Endodermal cell (in vitro differentiated cells): ENCODE measurements around the gene SPRTN. TPM values are rescaled to one million over a fixed set of nuclear protein-coding genes. Genes with fewer than 3 reads are reported as not detected.

ENCODE experiments used
- DNase-seq: peaks from one replicate; pipeline ENCODE4 v3.0.0-alpha.2; 2017
- H3K27ac ChIP-seq: 2 replicates; pipeline ENCODE4 v1.5.1; 2013; ENCODE audit warnings: mild to moderate bottlenecking, low read depth, low read length, moderate library complexity
- H3K27me3 ChIP-seq: 2 replicates; pipeline ENCODE4 v1.6.1; 2013; ENCODE audit warnings: mild to moderate bottlenecking, low read length, moderate library complexity; ENCODE audit not compliant: insufficient read depth, control insufficient read depth, poor library complexity, severe bottlenecking
- H3K36me3 ChIP-seq: 2 replicates; pipeline ENCODE4 v1.7.0; 2013; ENCODE audit warnings: mild to moderate bottlenecking, low read length, moderate library complexity; ENCODE audit not compliant: control insufficient read depth, insufficient read depth
- H3K4me1 ChIP-seq: one replicate; pipeline ENCODE4 v1.7.0; 2013; ENCODE audit warnings: low read length; ENCODE audit not compliant: control insufficient read depth, insufficient read depth
- H3K4me3 ChIP-seq: 2 replicates; pipeline ENCODE4 v1.5.1; 2013; ENCODE audit warnings: mild to moderate bottlenecking, low read length, moderate library complexity
- H3K9ac ChIP-seq: 2 replicates; pipeline ENCODE4 v1.6.1; 2013; ENCODE audit warnings: mild to moderate bottlenecking, low read length, moderate library complexity; ENCODE audit not compliant: poor library complexity, severe bottlenecking; ENCODE audit errors: extremely low read depth
- H3K9me3 ChIP-seq: 2 replicates; pipeline ENCODE4 v1.6.1; 2013; ENCODE audit warnings: mild to moderate bottlenecking, low read length, moderate library complexity; ENCODE audit not compliant: control insufficient read depth
- H3K27ac Mint-ChIP-seq: 2 replicates; pipeline ENCODE4 v1.8.0; 2020; ENCODE audit warnings: mixed read lengths
- H3K27me3 Mint-ChIP-seq: 2 replicates; pipeline ENCODE4 v1.8.0; 2021; ENCODE audit warnings: mild to moderate bottlenecking, mixed read lengths; ENCODE audit not compliant: insufficient read depth
- H3K36me3 Mint-ChIP-seq: 2 replicates; pipeline ENCODE4 v1.8.0; 2020; ENCODE audit warnings: low read depth, mixed read lengths
- H3K4me1 Mint-ChIP-seq: 2 replicates; pipeline ENCODE4 v1.8.0; 2020; ENCODE audit warnings: mixed read lengths
- H3K4me3 Mint-ChIP-seq: 2 replicates; pipeline ENCODE4 v1.8.0; 2020; ENCODE audit warnings: mild to moderate bottlenecking, moderate library complexity, mixed read lengths
- H3K9me3 Mint-ChIP-seq: 2 replicates; pipeline ENCODE4 v1.8.0; 2020; ENCODE audit warnings: mild to moderate bottlenecking, mixed read lengths
- CTCF ChIP-seq: fragments of 200-600 bp; sonication (generic); conservative IDR thresholded peaks from 2 replicates; pipeline ENCODE4 v1.5.0; 2021; ENCODE audit warnings: antibody characterized with exemption, mild to moderate bottlenecking
- WGBS, 2 experiments: methylation state at CpG; one replicate each; pipeline versions ENCODE4 v1.1.5 to v1.1.7; 2013; ENCODE audit warnings: missing lambda C conversion rate in 2 of 2, mixed read lengths in 1 of 2; ENCODE audit not compliant: insufficient coverage in 1 of 2, insufficient read length in 1 of 2; 5-methylcytosine and 5-hydroxymethylcytosine counted together
- total RNA-seq, 2 donors: library from RNA; stranded (reverse); fragmentation: NEBNext Ultra II Directional in 1 of 2; extraction: Animal tissue kit (Norgen Biotek cat#: 25700) in 1 of 2; gene quantifications; 2 replicates in 1 of 2; 3 replicates in 1 of 2; pipeline ENCODE4 v1.2.1, GENCODE V29; 2021

SPRTN gene
- total RNA-seq, 2 donors from 2014 or later = 12.4 to 20.4 TPM

- no peaks in the 10 kb centered on the region for H3K27me3 Mint-ChIP-seq
- Histone ChIP-seq H3K4me3 (no peak overlapping the region), H3K9me3 (no peaks in the 10 kb centered on the region), H3K9ac (no peak overlapping the region), H3K27ac (no peak overlapping the region), H3K36me3 (no peaks in the 10 kb centered on the region), H3K27me3 (no peaks in the 10 kb centered on the region), H3K4me1 (peaks cover 12% of the 10 kb centered on the region)
- no peaks in the 10 kb centered on the region for H3K36me3 Mint-ChIP-seq
- no peak overlapping the region for H3K27ac Mint-ChIP-seq
- H3K4me3 Mint-ChIP-seq = no peak overlapping the region
- no peak for TF ChIP-seq CTCF
- DNase-seq = no peak
- peaks cover 34% of the 10 kb centered on the region for H3K4me1 Mint-ChIP-seq
- H3K9me3 Mint-ChIP-seq = no peaks in the 10 kb centered on the region
- 94 to 100% methylated on average over 1 to 2 of the region's 2 CpGs for WGBS, 2 experiments
These were observed 52.0 kb downstream of the SPRTN start for GRCh38 chr1:231390071-231390470.

GRCh38 chr1:231392389-231393131, 54.5 kb downstream of the SPRTN start:
- Histone ChIP-seq H3K4me1 (peaks cover 20% of the 10 kb centered on the region), H3K9ac (no peak overlapping the region), H3K9me3 (no peaks in the 10 kb centered on the region), H3K4me3 (no peak overlapping the region), H3K27ac (no peak overlapping the region), H3K27me3 (no peaks in the 10 kb centered on the region), H3K36me3 (no peaks in the 10 kb centered on the region)
- peak; percentile 51 for DNase-seq
- Mint-ChIP-seq H3K4me3 (no peak overlapping the region), H3K36me3 (no peaks in the 10 kb centered on the region), H3K27me3 (no peaks in the 10 kb centered on the region), H3K27ac (peak overlapping the region; percentile 1), H3K9me3 (no peaks in the 10 kb centered on the region), H3K4me1 (peaks cover 53% of the 10 kb centered on the region)
- WGBS, 2 experiments = 78 to 100% methylated on average over 1 of the region's 1 CpG
- peak; percentile 53 for TF ChIP-seq CTCF

- no peak overlapping the region for H3K27ac ChIP-seq
These were observed 55.6 kb downstream of the SPRTN start for GRCh38 chr1:231393668-231394067.

More at GRCh38 chr1:231393668-231394067, 55.6 kb downstream of the SPRTN start:
- DNase-seq = no peak
- H3K36me3 ChIP-seq = no peaks in the 10 kb centered on the region
- Mint-ChIP-seq H3K4me3 (peak overlapping the region; percentile 15), H3K27me3 (no peaks in the 10 kb centered on the region), H3K9me3 (no peaks in the 10 kb centered on the region), H3K4me1 (peaks cover 55% of the 10 kb centered on the region), H3K36me3 (no peaks in the 10 kb centered on the region), H3K27ac (peak overlapping the region; percentile 8)
- H3K27me3 ChIP-seq = no peaks in the 10 kb centered on the region
- peak overlapping the region; percentile 16 for H3K4me3 ChIP-seq
- H3K4me1 ChIP-seq = peaks cover 20% of the 10 kb centered on the region
- TF ChIP-seq CTCF = no peak
- no peaks in the 10 kb centered on the region for H3K9me3 ChIP-seq
- H3K9ac ChIP-seq = no peak overlapping the region
